Nephron progenitor cell (in vitro differentiated cells): ENCODE results near the gene NPPA.

Experiments
- DNase-seq: peaks from one replicate; pipeline ENCODE4 v3.0.0; 2021
- H3K27ac Mint-ChIP-seq: 2 replicates; pipeline ENCODE4 v1.8.0; 2021; ENCODE audit warnings: mild to moderate bottlenecking, moderate library complexity, mixed read lengths
- H3K27me3 Mint-ChIP-seq: 2 replicates; pipeline ENCODE4 v1.8.0; 2021; ENCODE audit warnings: mild to moderate bottlenecking, low read depth, mixed read lengths; ENCODE audit not compliant: poor library complexity
- H3K36me3 Mint-ChIP-seq: 2 replicates; pipeline ENCODE4 v1.8.0; 2021; ENCODE audit warnings: low read depth, mixed read lengths
- H3K4me1 Mint-ChIP-seq: 2 replicates; pipeline ENCODE4 v1.8.0; 2021; ENCODE audit warnings: mixed read lengths
- H3K4me3 Mint-ChIP-seq: 2 replicates; pipeline ENCODE4 v1.8.0; 2021; ENCODE audit warnings: mild to moderate bottlenecking, moderate library complexity, mixed read lengths
- H3K9me3 Mint-ChIP-seq: 2 replicates; pipeline ENCODE4 v1.8.0; 2021; ENCODE audit warnings: mild to moderate bottlenecking, moderate library complexity, mixed read lengths
- CTCF ChIP-seq: fragments of 200-600 bp; sonication (generic); IDR thresholded peaks from 2 replicates; pipeline ENCODE4 v1.5.0; 2021; ENCODE audit warnings: antibody characterized with exemption

Gene NPPA

GRCh38 chr1:11869650-11870207, 22.1 kb upstream of the NPPA start:
- no peaks in the 10 kb centered on the region for H3K9me3 Mint-ChIP-seq
- no peak for TF ChIP-seq CTCF
- H3K4me3 Mint-ChIP-seq, result no peak overlapping the region
- peak overlapping the region; percentile 39 for H3K27ac Mint-ChIP-seq
- H3K4me1 Mint-ChIP-seq, result peaks cover 32% of the 10 kb centered on the region
- H3K36me3 Mint-ChIP-seq, result no peaks in the 10 kb centered on the region
- peaks cover 41% of the 10 kb centered on the region for H3K27me3 Mint-ChIP-seq
- DNase-seq, result no peak

GRCh38 chr1:11869104-11869503, 21.5 kb upstream of the NPPA start:
- Mint-ChIP-seq H3K4me3 (no peak overlapping the region), H3K4me1 (peaks cover 26% of the 10 kb centered on the region), H3K9me3 (no peaks in the 10 kb centered on the region), H3K36me3 (no peaks in the 10 kb centered on the region), H3K27ac (no peak overlapping the region), H3K27me3 (peaks cover 44% of the 10 kb centered on the region)
- DNase-seq, result no peak
- no peak for TF ChIP-seq CTCF

- Mint-ChIP-seq H3K9me3 (no peaks in the 10 kb centered on the region), H3K4me3 (no peak overlapping the region), H3K27me3 (peaks cover 49% of the 10 kb centered on the region), H3K4me1 (peaks cover 20% of the 10 kb centered on the region), H3K27ac (no peak overlapping the region), H3K36me3 (no peaks in the 10 kb centered on the region)
- DNase-seq, result no peak
- TF ChIP-seq CTCF, result no peak
Measured at GRCh38 chr1:11868331-11868980, 20.9 kb upstream of the NPPA start.

- no peak for TF ChIP-seq CTCF
- H3K9me3 Mint-ChIP-seq, result no peaks in the 10 kb centered on the region
- no peak overlapping the region for H3K27ac Mint-ChIP-seq
- H3K36me3 Mint-ChIP-seq, result no peaks in the 10 kb centered on the region
- no peak for DNase-seq
- H3K4me3 Mint-ChIP-seq, result no peak overlapping the region
- H3K27me3 Mint-ChIP-seq, result peaks cover 74% of the 10 kb centered on the region
- H3K4me1 Mint-ChIP-seq, result no peaks in the 10 kb centered on the region
Measured at GRCh38 chr1:11862890-11863289, 15.3 kb upstream of the NPPA start.

GRCh38 chr1:11860587-11860986, 13.0 kb upstream of the NPPA start:
- no peaks in the 10 kb centered on the region for H3K36me3 Mint-ChIP-seq
- no peak for TF ChIP-seq CTCF
- no peak overlapping the region for H3K27ac Mint-ChIP-seq
- H3K27me3 Mint-ChIP-seq, result peaks cover 88% of the 10 kb centered on the region
- no peaks in the 10 kb centered on the region for H3K9me3 Mint-ChIP-seq
- no peaks in the 10 kb centered on the region for H3K4me1 Mint-ChIP-seq
- no peak overlapping the region for H3K4me3 Mint-ChIP-seq
- no peak for DNase-seq

GRCh38 chr1:11860083-11860482, 12.5 kb upstream of the NPPA start:
- Mint-ChIP-seq H3K27ac (no peak overlapping the region), H3K4me1 (no peaks in the 10 kb centered on the region), H3K36me3 (no peaks in the 10 kb centered on the region), H3K27me3 (peaks cover 84% of the 10 kb centered on the region), H3K4me3 (no peak overlapping the region), H3K9me3 (no peaks in the 10 kb centered on the region)
- DNase-seq, result no peak
- no peak for TF ChIP-seq CTCF
